Esophagus mucosa (tissue), 1 donor: Measurements from ENCODE around the gene INPP4B. TPM values are rescaled to one million over a fixed set of nuclear protein-coding genes. Genes with fewer than 3 reads are reported as not detected.

Source experiments
- ATAC-seq: fragments of 200-7000 bp; cut with Tn5 transposase; one replicate; pipeline ENCODE4 v1.9.1; 2020
- total RNA-seq: library from RNA; stranded (reverse); gene quantifications from one replicate; pipeline ENCODE4 v1.2.4, GENCODE V29; 2023
- donor health status: DM: yes; HTN: yes; CAD: no.

Gene INPP4B
- total RNA-seq, 1 donor from 2014 or later: 9.7 TPM

DNA sequence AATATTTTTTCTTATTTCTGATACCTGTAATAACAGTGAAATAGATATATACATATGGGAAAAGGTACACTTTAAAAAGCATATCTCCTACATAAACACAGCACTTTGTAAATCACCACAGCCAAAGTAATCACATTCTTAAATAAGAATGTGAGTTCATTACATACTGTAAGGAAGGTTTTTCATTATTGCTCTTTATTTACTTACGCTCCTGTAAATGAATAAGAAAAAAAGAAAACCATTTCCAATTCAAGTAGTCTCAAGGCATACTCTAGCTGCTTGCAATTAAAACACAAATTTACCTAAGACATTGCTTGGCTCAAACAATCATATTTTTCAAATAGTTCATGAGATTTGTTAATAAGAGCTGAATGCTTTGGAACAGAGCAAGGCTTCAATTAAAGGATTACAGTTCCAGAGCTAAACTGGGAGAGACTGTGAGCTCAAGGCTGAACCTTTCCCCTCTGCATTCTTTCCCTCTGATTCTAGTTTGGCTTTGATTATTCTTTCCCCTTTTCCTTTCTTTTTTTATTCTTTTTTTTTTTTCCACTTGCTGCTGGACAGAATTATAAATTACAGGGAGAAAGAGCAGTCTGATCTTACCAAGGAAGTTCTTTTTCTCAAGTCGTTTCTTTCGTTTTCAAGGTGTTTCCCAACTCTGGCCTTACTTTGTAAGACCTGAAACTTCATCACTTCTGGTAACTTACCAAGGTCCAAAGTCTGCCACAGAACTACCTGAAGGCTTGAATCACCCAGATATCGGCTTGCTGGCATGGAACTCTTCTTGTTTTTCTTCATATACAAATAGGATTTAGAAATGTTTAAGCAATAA lies 278.3 kb downstream of the INPP4B start:
- no peak for ATAC-seq

DNA sequence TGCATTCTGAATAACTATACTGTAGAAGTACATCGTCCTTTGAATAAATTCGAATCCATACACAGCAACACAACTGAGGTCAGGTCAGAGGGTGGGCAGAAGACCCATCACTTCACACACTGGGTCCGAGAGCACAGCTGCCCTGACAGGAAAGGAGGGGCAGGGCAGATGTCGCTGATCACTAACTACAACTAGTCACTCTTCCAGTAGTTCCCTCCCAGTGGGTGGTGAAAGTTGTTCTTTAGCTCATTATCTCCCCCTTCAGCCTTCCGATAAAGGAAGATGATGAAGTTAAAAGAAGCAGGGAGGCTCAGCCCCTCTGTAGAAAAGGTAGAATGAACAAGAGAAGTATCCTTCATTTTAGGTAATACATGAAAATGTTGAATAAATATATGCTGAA lies 278.9 kb downstream of the INPP4B start:
- no peak for ATAC-seq

DNA sequence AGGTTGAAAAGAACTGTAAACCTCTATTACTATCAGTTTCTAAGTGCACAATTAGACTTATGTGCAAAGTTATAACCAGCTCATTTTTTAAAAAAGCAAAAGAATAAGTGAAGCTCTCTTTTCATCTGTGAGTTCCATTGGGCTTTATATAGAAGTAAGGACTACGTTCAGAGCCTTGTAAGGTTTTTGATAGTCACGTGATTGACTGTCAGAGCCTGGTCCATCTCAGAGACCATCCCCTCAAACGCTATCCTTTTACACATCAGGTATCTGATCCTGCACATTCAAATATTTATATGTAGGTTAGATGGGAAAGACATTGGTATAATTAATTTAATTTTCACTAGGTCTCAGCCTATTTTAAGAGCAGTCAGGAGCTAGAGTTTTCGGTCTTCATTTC lies 279.3 kb downstream of the INPP4B start:
- ATAC-seq: no peak

DNA sequence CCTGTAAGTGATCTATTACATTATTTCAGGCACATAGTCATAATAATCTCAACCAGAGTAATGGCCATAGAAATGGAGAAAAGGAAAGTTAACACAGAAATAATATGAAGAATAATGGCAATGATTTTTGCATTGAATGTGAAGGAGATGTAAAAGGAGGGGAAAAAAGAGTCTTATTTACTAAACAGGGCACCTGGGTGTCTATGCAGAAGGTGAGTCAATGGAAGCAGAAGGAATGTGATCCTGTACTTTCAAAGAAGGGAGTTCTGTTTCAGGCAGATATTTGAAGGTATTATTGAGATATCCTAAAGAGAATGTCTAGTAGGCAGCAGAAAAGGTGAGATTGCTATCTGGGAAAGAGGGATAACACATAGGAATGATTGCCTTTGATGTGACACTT lies 279.9 kb downstream of the INPP4B start:
- no peak for ATAC-seq

DNA sequence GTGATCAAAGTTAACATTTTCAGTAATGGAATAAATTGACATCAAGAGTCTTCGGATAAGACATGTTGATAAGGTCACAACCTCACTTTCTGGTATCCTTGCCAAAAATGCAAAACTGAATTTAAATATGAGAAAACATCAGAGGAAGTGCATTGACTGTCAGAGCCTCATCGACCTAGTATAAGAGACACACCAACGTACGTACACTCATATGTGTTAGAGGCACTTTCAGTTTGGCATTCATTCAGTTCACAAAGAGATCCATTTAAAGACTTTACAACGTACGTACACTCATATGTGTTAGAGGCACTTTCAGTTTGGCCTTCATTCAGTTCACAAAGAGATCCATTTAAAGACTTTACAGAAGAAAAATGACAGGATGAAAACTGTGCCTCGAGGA lies 280.3 kb downstream of the INPP4B start:
- ATAC-seq: no peak

DNA sequence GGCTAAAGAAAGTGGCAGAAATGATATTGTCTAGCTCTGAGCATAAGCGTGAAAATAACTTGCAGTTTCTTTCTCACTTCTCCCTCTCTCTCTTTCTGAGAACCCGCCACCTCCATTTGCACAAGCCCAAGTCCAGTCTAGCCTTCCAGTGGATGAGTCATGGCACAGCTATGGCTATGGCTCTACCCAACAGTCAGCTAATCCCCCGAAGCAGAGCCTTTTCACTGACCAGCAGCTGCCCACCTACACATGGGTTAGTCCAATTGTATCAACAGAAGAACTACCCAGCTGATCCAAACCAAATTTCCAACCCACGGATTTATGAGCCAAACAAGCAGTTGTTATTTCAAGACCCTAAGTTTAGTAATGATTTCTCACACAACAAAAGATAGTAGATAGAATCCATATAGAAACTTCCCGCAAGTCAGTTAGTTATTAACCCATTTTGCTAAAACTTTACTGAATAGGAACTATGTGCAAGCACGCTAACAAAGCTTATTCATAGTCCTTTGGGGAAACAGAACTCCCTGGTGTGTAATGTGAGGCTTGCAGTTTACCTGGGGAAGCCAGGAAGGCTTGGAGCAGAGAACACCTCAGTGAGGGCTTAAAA lies 282.3 kb downstream of the INPP4B start:
- no peak for ATAC-seq

DNA sequence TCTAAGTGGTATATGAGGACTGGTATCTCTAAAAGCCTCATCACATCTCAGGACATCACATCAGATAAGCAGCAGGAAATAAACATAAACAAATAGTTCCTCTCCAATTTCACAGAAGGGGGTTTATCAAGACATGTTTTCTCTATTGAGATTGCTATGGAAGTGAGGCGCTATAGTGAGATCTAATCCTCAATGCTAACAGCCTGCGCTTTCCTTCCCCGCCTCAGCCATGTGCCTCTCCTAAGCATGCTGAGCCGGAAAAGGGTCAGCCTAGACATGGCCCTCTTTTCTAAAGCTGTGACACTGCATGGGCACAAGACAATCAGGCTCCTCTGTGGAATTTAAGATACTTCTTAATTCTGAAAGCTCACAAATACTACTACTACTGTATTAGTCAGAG lies 286.1 kb downstream of the INPP4B start:
- no peak for ATAC-seq

DNA sequence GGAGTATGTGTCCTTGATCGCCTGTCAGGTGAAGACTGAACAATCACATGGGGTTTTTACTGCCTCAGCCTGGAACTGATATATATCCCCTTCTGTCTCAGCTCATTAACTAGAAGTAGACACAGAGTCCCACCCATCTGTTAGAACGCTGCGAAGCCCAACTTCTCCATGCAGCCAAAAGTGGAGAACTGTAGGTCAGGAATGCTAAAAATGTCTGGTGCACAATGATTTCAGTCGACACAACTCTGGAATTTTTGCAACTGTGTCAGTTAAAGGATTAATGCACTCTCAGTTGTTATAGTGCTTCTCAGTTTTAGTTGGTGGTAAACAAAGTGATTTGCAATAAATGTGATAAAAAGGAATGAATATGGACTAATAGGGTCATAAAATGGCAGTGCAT lies 287.2 kb downstream of the INPP4B start:
- ATAC-seq: no peak

DNA sequence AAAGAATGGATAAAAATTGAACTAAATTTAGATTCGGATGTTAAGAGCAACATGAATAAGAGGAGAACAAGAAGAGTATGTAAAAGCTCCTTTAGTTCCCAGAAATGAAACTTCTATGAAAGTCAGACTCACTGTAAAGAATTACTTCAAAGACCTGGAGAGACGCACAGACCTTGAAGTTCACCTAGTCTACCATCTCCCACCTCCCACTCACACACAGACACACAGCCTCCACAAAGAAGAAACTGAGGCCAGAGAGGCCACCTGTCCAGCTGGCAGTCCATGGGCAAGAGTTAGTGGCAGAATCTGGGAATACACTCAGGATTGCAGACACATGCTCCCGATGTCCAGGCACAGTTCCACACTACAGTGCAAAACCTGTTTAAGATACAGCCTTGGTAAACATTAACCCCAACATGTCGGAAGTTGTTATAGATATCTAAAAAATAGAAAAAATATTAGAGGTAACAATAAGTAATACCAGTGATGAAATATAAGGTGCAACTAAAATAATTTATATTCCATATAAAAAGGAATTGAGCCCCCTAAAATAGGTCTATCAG lies 288.8 kb downstream of the INPP4B start:
- ATAC-seq: no peak

DNA sequence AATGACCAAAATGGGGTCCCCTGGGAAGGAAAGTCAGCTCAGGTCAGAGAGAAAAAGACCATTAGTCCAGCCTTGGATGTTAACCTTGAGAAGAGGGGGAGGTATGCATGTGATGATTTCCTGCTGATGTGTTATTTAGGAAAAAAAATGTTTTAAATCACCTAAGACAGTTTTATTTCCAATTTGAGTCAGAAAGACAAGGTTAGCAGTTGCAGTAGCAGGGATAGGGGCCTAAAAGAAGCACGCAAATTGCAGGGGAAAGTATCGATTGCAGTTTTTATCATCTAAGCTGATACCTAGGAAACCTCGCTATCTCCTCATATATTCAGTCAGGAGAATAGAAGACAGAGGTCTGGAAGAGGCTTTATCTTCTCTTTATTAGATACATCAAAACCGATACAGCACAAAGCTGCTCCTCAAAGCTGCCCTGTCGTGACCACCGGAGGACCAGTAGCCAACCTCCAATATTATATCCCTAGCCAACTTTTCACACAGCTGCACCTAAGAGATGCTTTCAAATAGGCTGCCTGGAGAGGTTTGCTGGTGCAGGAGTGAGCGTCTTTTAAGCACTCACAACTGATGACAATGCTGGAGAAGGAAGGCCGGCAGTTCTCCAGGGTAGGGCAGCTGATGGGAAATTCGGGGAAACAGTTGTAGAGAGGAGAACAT lies 289.4 kb downstream of the INPP4B start:
- ATAC-seq: no peak

DNA sequence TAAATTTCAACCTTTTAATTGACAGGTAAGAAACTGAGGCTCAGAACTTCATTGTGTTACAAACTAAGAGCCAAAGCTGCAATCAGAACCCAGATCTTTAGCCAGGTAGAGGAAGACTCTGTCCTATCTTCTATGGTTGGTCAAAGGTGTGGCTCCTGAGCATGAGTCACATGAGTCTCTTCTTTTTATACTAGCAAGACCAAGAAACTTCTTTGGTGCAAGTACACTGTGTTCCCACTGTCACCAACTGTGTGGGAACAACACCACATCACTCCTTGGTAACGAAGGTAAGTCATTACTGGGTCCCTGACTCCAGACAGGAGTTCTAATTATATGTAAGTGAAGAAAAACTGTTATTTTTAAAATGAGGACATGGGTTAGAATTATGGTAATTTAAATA lies 290.1 kb downstream of the INPP4B start:
- no peak for ATAC-seq

DNA sequence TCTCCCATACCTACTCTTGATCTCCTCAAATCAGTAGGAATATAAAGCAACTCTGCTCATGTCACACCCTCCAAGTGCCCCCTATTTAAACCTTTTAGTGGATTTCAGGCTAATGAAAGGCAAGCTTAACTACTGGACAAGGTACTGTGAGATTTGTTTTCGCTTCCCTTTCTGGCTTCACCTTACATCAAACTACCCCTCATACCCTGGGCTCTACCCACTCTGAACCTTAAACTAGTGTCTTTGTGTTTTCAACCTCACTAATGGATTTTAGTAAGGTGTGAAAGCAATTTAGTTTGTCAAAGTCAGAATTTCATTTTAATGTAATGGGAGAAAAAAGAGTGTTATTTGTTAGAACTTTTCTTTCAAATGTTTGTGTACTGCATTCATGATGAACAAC lies 291.7 kb downstream of the INPP4B start:
- no peak for ATAC-seq

DNA sequence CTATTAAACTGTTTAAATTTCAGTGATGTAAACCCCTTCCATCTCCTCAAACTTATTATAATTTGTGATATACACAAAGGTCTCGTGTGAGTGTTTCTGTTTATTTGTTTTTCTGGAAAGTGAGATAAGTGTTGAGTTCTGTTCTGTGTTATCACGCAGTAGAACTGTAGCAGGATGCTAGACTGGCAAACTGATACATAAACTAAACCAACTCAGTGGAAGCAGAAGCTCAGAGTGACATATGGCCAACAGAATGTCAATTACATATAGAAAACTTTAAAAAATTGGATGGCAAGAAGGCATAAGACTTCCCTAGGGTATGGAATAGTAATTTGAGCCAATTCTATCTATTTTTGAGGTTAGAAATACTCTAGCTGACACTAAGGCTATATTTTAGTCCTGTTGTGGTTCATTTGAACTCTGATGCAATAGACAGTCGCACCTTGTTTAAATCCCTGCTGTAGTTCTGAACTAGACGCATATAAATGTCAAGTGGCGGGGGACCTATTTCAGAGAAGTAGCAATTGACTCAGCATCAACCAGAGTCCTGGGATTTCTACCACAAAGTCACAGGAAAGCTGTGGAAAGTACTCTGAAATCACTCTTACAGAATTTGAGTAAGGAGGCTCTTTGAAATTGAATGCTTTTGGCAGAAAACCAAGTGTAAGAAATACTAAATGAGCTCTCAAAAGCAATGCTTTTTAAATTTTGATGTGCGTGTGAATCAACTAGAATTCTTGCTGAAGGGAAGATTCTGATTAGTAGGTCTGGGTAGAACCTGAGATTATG lies 294.4 kb downstream of the INPP4B start:
- ATAC-seq: no peak

DNA sequence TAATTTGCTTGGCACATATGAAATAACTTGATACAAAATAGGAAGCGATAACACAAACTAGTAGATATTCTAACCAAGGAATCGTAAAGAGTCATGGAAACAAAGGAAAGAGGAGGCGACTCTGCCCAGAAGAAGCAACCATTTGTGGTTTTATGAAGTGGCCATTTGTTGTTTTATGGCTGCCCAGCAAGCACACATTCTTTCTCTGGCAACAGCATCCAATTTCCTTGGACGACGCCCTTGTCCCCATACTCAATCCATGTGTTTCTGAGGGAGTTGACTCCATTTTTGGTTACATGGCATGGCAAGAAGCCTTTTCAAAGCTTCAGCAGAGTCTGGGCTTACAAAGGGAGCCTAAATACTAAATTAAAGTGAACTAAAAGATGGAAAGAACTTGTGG lies 295.1 kb downstream of the INPP4B start:
- no peak for ATAC-seq

DNA sequence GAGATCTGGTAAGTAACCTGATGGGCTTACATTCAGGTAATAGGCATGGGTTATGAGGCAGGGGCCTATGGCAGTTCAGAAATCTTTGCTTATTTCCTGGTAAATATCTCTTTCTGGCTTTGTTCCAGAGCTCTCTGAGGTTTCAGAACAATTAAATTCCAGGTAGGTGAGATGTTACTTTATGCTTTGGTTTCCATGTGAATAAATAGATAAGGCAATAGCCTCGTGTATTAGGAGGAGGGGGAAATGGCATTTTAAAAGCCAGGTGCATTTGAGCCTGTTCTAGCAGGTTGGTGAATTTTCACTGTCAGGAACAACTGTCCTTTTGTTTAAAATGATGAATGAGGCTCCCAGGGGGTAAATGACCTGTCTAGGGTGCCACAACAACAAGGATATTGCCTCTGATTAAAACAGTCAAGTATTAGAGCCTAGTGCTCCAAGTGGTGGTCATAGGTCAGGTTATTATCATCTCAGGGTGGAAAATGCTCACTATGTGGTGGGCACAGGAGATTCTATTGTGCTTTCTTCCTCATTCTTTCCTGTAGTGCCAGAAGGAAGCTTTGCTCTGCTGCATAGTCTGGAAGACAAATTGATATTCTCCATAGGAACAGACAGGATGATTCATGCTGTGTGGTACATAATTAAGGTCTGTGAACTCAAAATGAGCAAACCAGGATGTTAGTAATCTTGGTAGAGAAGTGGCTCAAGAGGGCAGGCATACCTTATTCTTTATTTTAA lies 296.2 kb downstream of the INPP4B start:
- peak; percentile 82 for ATAC-seq

DNA sequence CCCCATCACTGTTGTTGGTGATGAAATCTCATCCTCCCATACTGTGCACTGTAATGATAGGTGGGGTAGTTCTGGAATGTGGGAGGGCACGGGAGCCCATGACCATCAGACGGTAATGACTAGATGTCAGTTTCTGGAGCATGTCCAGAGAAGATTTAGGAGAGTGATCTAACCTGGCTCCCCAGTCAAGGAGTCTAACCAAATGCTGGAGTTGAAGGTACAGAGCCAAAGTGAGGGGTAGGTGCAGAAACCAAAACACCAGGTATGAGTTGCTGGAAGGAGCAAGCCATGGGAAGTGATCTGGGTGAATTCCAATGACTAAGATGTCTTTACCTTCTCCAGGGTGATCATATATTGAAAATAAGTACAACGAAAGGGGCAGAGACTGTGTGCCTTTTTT lies 296.9 kb downstream of the INPP4B start:
- no peak for ATAC-seq

DNA sequence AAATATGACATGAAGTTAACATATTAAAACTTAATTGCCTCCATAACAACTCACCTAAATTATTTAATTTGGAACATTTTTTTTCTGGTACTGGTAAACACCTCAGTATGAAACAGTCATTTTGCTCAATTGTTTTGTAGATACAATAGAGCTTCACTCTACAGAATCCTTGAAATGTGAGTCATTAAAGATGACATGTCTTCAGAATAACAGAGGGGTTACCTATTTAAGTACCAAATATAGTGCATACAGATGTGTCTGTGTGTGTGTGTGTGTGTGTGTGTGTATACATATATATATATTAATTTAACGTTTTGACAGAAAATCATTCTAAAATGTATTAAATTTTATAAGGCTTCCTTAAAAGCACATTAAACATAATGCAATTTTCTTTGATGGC lies 297.6 kb downstream of the INPP4B start:
- ATAC-seq: no peak

DNA sequence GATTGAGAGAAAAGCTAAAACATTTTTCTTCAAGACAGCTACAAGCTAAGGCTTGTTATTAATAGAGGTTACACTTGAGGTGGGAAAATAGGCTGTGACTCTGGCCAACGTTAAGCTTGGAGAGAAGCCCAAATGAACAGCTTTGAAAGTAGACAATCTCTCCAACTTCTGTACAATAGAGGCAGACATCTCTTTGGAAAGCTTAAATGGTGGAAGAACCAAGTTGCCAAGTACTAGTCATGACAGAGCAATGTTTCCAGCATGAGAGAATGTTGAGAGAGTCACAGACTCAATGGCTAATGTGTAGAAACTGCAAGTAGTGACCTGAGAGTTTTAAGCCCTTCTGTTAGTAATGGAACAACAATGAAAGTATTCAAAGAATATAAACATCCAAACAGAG lies 298.1 kb downstream of the INPP4B start:
- peak; percentile 76 for ATAC-seq

DNA sequence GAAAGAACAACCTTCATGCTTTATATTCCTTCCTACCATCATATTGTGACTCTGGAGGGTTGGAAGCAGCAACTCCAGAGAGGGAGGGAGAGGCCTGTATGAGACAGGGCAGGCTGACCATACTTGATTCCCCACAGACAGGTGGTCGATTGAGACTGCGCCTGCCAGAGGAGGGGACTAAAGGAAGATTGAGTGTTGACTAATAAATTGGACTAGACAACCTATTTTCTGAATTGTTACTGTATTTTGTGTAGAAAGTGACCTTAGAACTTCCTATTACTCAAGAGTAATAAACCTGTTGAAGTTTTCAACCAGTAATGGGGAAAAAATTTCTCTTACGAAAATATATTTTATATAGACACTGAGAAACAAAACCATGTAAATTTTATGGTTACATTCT lies 301.5 kb downstream of the INPP4B start:
- no peak for ATAC-seq

DNA sequence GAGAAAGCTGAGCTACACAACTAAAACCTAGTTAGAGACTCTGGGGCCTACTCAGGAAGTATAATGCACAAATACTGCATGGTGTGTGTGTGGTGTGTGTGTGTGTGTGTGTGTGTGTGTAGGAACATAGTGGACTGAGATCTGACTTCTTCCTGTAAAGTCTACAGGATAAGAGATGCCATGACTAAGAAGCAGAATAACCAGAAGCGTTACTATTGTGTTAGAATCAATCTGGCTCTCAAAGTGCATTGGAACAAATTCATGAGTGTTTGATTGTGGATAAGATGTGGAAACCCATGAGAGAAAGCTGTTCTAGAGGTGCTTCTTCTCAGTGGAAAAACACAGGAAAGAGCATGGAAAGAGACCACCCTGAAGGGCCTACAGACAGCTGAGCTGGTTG lies 302.1 kb downstream of the INPP4B start:
- peak; percentile 59 for ATAC-seq

DNA sequence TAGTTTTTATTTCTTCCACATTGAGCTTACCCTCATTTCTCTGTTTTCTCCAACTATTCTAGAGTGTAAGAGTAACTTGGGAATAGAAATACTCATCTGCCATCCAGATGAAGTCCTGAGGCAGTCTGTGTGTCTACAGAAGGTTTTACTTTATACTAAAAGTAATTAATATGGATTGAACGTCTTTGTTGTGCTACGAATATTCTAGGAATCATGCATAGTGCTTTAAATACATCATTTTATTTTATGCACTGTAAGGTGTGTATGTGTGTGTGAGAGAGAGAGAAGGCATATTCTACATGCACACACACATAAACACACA lies 305.7 kb downstream of the INPP4B start:
- no peak for ATAC-seq

DNA sequence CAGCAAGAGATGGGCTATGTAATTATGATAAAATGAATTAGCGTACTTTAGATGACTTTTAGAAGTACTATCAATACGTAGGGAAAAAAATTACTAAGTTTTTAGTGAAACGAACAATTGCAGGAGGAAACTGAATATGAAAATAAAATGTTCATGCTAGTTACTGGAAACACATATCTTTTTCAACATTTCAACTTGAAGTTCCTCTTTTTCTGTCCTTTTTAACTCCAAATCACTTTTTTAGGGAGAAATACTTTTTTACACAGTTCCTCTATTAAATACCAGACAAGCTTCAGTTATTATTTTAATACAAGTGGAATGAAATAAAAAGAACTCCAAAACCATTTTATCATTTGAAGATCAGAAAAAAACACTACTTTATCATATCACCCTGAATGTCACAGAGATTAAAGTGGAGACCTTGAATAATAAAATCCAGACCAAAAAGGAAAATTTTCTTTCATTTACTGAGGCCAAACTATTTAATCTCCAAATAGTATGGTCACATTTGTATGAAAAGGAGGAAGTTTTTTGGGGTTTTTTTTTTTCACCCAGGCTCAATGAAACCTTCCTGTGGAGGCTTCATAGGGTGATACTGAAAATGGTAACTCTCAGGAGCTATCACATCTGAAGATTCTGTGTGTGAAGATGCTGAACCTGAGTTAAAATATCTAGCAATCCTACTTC lies 306.2 kb downstream of the INPP4B start:
- ATAC-seq: no peak
